ENCODE results near the gene ACAP1.

- TF ChIP-seq LEF1 (IDR thresholded peaks at IDR 0.05; ENCODE audit: borderline replicate concordance) (no peak), ARNT (IDR thresholded peaks at IDR 0.05) (no peak)
These were observed 30.8 kb downstream of the ACAP1 start for GRCh38 chr17:7367083-7367482.

Measured in HEK293T (cell line).